Fibroblast of peridontal ligament (primary cell): ENCODE results near the gene CYP1B1.
"Not testable (repeated sequence)": the region's sequence is repeated elsewhere in the genome, so short reads cannot be mapped to it uniquely, and the experiment has no call there.

Source experiments
- DNase-seq: peaks from one replicate; pipeline ENCODE4 v3.0.0-alpha.2; 2010; ENCODE audit errors: extremely low read depth

CYP1B1 gene

DNA sequence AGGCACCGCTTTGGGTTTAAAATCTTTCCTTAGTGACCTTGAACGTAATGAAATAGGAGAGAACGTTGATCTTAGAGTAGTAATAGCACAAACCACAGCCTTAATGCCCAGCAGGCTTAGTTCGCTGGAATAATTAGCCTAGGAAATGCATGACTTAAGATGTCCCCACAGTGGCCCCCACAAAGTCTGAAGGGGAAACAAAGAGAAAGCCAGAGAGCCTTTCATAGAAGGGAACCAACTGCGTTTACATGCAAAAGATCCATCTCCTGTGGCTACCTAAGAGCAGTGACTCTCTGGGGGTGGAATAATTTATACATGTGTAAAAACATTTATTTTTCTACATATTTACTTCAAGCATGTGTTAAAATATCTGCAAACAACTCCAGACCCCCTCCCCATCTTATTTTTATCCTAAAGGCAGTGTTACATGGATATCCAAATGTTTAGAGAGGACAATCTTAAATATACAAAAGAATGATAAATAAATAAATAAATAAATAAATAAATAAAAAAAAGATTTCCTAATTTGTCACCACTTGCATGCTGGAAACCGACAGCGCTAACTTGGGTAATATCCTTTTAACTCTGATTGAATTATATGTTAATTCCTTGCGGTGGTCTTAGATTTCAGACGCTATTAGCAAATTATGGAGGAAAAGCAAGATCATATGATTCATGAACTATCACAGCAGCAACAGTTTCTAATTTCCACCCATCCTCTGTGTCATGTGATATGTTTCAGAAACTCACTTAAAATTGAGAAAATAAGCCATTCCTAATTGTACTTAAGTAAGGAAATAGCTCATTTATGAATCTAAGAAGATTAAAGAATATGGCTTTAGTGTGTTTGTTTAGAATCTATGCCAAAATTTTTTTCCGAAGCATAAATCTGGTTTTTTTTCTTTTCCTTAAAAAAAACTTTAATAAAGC is 23.4 kb upstream of the CYP1B1 start:
- DNase-seq, result peak; percentile 58

DNA sequence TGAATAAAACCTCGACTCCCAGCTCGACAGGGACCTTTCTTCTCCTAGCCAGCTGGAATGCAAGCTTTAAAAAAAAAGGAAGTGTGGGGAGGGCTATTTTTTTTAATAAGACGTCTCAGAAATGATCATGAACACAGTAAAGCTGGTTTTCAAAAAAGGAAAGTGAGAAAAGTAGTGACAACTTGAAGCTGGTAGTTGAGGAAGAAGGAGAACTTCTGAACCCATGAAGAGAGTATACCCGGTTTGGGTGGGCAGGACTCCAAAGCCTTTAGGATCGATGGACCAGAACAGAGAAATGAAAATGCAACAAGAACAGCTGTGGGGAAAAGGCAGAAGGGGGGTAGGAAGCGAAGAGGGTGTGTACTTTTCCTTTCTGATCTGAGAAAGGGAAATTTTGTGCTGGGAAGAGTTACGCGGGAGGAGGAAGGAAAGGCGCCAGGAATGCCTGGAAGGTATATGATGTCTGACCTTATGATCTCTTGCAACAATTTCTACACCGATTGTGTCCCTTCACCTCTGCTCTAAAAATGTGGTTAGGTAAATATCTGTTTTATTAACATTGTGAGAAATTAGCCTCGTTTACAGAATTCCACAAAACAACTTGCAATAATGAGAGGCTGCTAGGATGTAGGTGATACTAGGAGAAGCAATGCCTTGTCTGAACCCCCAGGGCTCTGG is 22.6 kb upstream of the CYP1B1 start:
- DNase-seq, result peak; percentile 72

DNA sequence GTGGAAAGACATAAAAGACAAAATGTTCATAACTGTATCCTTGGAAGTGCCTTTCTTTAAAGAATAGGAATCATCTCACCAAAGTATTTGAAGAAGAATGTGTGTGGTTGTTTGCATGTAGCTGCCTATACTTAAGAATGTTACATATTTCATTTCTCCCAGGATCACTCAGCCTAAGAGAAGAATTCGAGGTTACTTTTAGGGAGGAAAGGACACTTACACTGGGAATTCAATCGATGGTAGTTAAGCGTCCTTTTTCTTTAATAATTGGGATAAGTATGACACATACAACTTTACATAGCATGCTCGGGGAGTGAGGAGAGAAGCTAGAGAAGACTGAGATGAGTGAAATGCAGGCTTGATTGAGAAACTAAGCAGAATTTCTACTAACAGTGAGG is 22.0 kb upstream of the CYP1B1 start:
- DNase-seq, result peak; percentile 81

DNA sequence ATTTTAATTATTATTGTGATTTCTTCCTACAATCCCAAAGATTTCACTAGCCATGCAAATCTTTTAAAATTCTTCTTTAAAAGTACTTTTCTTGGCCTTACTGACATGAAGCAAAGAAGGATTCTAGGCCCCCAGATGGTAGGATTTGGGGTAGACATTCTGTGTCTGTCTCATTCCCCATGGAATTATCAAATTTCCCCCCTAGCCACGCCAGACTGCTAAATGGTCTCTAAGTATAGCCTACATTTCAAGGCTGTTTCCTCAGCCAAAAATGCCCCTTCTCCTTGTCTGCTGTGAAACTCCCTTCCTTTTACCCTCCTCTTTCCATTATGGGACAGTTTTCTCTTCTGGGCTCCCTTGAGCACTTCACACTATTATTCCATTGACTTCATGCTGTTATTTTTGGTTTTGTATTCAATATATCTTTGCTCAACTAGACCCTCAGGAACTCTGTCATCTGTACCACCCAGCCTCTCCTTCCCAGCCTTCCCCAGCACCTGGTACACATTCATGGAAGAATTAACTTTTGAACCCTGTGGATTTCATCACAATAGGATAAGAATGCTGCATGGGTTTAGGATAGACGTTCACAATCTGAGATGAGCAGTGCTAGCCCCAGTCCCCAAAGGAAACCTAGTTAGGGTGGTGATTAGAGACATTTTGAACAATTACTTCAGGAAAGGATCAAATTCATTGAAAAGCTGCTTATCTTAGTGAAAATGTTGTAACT is 21.5 kb upstream of the CYP1B1 start:
- peak; percentile 58 for DNase-seq

DNA sequence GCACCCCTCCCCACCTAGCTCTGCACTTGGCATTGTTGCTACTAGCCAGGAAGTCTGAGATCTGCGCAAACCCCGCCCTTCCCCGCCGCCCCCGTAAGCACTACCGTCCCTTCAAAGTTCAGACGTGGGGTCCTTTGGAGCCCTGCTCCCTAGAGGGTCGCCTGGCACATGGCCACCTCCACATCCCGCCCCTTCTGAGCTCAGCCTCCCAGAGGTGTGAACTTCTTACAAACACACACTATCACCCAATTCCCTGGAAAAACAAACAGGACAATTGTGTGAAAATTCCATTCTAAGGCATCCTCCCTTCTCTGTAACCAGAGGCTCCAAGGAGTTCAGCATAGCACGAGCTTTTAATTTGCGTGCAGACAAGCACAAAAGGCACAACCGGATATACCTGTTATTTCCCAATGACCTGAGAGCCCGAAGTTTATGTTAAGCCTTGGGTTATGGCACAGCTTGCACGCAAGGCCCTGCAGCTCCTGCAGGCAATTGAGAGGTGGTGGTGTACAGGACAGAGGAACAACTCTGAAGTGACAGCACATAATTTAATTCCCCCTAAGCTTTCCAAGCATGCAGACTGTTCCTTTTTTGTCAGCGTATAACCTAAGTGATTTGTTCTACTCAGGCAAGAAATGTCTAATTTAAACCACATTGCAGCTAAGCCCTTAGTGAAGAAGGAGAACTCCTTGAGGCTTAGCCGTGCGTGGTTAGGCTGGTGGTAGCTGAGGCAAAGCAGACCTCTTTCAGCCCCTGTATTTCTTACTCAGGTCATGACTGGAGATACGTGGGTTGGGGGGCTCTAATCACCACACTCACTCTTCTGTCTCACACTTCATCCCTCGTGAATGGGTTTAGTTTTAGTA is 20.3 kb upstream of the CYP1B1 start:
- peak; percentile 83 for DNase-seq

DNA sequence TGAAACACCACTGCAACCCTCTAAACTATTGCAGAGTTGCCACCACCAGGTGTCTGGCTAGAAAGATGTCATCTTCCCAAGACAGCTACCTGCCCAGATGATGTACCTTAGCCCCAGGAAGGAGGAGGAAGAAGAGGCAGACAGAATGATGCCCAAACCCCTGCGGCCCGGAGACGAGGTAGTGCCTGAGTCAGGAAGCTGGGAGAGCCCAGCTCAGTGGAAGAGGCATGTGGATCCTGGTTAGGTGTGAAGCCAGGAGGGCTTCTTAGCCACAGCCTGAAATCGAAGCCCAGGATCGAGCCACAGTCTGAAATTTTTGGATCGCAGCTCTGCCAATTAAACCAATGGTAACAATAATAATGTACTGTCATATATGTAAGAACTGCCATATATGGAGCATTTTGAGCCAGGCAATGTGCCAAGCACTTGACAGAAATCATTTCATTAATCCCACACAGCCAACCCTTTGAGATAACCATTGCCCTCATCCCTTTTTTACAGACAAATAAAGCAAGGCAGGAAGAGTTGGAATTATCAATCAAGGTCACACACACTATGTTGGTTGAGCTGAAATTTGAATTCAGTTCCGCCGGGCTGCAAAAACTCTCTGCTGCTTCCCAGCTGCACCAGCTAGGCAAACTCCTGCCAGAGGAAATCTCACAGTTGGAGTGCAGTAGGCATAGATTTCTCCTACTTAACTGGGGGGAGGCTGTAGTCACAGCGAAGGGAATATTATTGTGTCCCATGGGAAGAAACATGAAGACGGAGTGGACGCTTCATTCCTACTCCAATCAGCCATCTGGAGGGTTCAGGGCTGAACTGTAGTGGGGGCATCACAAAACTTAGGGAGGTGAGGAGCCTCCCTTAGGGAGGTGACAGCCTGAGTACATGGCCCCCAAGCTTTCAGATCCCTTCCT is 19.4 kb upstream of the CYP1B1 start:
- no peak for DNase-seq

DNA sequence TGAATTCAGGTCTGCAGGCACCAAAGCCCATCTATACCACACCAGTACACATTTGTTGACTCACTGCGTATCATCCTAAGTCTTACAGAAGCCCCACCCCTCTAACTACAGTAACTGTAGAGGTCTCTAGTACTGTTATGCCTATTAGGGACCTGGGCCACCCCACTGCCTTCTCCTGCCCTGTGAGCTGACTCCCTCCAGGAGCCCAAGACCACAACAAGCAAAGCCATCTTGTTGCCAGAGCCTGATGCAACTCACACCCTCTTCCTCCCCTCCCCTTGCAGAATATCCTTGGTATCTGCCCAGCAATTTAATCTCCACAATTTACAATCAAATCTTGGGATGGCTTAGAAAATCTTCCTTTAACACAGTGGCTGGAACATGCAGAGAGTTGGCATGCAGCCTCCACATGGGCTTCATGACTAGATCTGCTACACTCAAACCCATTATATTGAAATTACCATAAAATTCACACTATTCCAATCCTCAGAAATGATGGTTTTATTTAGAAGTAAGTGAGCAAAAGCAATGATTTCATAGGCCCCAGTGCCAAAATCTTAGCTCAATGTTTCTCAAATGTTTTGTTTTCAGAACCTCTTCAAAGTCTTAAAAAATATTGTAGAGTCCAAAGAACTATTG is 17.7 kb upstream of the CYP1B1 start:
- DNase-seq, result peak; percentile 85

DNA sequence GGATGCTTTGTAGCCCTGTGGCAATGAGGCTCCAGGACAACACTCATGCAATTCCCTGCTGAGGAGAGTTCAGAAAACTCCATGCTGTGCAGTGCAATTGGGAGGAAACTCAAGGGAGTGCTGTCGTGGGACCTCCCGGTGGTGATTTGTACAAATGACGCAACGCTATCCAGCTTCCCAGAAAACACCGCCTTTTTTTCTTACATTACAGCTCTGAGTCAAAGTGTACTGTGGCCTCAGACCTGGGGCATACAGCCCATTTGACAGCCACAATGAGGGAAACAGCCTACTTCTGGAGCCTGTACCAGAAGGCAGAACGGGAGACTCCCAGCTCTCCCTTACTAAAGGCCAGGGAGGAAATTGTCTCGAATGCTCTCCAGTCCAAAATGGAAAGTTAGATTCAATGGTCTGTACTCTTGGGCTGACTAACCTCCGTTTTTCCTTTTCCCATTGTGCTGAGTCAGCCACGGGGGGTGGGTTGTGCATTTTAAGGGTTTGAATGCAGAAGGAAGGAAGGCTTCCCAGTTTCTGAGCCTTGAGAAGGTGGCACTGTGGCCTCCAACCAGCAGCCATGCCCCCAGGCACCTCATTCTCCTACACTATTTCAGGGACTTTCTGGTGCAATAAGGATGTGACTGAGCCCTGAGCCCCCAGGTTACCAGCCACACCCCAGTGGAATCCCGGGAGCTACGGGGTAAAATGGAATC is 16.4 kb upstream of the CYP1B1 start:
- peak; percentile 99 for DNase-seq

DNA sequence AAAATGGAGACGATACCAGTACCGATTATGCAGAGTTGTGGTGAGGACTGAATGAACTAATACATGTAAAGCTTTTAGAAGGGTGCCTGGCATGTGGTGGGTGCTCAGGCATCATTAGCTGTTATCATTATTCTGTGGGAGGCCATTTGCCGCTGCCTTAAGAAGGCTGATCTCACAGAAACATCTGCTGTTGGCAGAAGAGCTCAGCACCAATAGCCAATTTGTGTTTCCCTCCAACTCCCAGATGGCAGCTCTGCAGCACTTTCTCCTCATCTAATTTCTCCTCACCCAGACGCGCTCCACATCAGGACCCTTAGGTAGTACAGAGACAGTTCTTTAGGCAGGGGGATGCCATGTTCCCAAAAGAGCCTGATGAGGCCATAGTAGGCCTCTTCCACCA is 15.8 kb upstream of the CYP1B1 start:
- no peak for DNase-seq

DNA sequence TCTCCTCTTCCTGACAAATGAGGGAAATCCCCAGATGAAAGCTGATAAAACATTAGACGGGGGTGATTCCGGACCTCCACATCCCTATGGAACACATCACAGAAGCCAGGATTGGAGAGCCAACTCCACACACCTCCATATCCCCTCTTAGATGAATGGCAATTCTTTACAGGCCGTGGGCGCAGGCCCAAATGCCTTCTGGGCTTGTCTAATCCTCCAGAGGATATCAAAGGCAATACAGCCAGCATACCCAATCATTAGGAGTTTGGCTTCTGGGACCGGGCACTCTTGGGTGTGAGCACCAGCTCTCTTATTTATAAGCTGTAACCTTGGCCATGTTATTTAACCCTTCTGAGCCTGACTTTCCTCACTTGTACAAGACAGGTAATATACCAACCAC is 15.0 kb upstream of the CYP1B1 start:
- no peak for DNase-seq

DNA sequence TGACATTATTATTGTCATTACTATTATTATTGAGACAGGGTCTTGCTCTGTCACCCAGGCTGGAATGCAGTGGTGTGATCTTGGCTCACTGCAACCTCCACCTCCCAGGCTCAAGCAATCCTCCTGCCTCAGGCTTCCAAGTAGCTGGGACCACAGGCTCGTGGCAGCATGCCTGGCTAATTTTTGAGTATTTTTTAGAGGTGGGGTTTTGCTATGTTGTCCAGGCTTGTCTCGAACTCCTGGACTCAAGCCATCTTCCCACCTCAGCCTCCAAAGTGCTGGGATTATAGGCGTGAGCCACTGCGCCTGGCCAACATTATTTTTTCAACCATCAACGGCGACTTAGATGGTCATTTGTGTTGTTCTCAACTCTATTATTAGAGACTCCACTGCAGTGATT is 14.3 kb upstream of the CYP1B1 start:
- DNase-seq, result peak; percentile 15

DNA sequence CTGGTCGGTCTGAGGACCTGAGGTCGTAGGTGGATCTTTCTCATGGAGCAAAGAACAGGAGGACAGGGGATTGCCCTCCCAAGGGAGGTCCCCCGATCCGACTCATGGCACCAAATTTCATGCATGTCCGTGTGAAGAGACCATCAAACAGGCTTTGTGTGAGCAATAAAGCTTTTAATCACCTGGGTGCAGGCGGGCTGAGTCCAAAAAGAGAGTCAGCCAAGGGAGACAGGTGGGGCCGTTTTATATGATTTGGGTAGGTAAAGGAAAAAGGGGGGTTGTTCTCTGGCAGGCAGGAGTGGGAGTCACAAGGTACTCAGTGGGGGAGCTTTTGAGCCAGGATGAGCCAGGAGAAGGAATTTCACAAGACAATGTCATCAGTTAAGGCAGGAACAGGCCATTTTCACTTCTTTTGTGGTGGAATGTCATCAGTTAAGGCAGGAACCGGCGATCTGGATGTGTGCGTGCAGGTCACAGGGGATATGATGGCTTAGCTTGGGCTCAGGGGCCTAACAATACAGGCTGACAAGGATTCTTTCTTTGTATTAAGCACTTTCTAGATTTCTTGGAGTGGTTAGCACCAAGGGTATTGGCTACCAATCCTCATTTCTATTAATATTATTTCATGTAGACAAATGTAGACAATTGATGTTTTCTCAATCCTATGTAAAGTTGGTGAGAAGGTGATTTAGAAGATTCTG is 10.2 kb upstream of the CYP1B1 start:
- not testable (repeated sequence) for DNase-seq

DNA sequence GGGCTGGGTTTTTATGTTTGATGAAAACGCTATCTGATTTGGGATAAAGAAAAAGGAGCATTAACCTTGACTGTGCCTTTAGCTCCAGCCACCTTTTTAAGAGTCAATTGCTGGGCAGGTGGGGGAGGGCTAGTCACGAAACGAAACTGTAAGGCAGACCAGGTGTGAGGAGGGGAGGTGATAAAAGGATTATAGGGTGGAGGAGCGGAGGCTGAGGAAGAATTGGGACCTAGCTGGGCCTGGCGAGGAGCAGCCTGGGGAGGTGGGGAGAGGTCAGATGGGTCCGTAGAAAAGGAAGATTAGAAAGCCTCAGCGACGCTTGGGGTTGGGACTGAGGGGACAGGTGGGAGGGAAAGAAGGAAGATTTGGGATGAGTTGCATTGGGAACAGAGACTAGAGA is 8.6 kb upstream of the CYP1B1 start:
- not testable (repeated sequence) for DNase-seq

DNA sequence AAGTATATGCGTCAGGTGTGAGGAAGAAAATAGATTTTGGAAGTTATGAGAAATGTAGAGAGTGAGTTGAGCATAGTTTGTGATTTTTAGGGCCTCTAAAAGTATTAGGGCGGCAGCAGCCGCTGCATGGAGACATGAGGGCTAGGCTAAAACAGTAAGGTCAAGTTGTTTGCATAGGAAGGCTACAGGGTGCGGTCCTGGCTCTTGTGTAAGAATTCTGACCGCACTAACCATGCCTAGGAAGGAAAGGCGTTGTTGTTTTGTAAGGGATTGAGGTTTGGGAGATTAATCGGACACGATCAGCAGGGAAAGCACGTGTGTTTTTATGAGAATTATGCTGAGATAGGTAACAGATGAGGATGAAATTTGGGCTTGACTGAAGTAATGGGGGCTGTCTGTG is 6.8 kb upstream of the CYP1B1 start:
- DNase-seq, result not testable (repeated sequence)

DNA sequence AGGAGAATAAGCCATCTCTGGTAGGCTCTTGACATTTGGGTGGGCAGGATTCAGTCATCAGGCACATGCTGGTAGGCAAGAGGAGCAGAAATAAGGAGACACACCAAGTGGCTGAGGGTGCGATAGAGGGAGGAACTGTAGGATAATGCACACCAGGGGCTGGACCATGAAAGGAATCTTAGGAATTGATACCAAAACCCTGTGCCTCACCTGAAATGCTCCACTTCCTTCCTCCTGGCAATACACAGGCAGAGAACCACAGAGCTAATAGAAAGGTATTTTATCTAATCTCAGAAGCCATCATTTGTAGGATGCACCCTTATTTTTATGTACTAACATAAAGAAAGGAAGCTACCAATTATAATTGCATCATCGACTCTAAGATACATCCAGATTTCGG is 4.4 kb upstream of the CYP1B1 start:
- DNase-seq, result no peak

DNA sequence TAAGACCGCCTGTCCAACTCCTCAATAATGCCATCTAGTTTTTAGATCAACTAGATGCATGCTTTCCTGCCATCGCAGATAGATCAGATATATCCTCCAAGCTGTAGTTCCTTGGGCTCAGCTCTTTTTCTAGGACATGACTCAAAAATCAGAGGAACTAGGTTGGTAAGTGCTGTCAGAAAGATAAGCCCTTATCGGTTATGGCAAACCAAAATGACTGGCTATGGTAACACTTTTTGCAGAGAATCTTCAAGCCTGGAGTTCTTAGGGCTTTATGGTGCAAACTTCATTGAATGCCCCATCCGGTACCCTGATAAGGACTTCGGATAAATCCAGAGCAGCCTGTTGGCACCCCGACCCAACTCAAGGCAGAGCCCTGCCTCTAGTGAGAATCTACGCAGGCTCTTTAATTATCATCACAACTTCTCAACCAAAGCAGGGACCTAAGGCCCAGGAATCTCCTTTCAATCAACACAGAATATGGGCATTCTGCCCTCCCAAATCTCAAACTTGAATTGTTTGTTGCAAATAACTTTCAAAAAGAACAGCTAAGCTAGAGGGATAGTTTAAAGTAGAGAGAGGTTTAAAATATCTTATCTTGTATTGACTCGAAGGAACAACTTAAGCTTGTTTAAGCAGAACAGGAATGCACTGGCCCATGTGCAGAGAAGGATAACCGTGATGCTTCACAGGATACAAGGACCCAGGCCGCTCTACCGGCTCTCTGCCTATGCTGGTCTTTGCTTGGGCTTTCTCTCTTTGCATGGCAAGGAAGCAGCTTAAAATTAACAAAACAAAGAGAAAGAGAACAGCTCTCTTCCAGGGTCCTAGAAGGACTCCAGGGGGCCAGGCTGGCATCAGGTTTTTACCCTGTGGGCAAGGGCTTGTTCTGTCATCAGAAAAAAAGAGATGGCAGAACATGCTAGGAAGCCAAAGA is 3.4 kb upstream of the CYP1B1 start:
- no peak for DNase-seq

DNA sequence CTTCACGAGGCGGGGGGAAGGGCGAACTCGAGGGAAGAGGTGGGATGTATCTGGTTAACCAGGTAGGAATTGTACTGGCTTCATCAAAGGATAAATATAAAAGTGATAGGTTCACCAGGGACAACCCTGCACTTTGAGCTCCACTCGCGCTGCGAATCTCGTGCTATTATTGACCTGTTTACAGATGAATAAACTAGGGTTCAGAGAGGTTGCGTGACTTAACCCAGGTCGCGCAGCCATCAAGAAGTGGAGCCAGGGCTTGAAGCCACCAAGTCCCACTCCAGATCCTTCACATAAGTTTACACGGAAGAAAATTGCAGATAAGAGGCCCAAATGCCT is 1.4 kb upstream of the CYP1B1 start:
- DNase-seq, result no peak
